DMS53 treated with DMSO at 0.1 percent for 48 hours (cell line): ENCODE measurements around the gene ARMH1.
A peak's percentile ranks its signal among the peaks of the same experiment; 100 is the strongest.

Experiments
- DNase-seq: peaks from one replicate; lab custom pipeline; 2025; ENCODE audit not compliant: unreplicated experiment; lab: John Stamatoyannopoulos, UW

ARMH1 gene

GRCh38 chr1:44644806-44645205, 29.7 kb upstream of the ARMH1 start:
- DNase-seq, result no peak

GRCh38 chr1:44645476-44646244, 28.9 kb upstream of the ARMH1 start:
- DNase-seq, result no peak

- DNase-seq, result no peak
Measured at GRCh38 chr1:44646261-44647110, 28.0 kb upstream of the ARMH1 start.

- DNase-seq, result no peak
Measured at GRCh38 chr1:44647896-44648295, 26.6 kb upstream of the ARMH1 start.

GRCh38 chr1:44648529-44649250, 25.8 kb upstream of the ARMH1 start:
- DNase-seq, result no peak

- DNase-seq, result no peak
Measured at GRCh38 chr1:44649788-44650158, 24.7 kb upstream of the ARMH1 start.

- no peak for DNase-seq
Measured at GRCh38 chr1:44650159-44650831, 24.2 kb upstream of the ARMH1 start.

GRCh38 chr1:44651069-44651468, 23.4 kb upstream of the ARMH1 start:
- DNase-seq, result no peak

GRCh38 chr1:44652445-44653106, 21.9 kb upstream of the ARMH1 start:
- peak; percentile 37 for DNase-seq

- no peak for DNase-seq
Measured at GRCh38 chr1:44653107-44653964, 21.2 kb upstream of the ARMH1 start.

GRCh38 chr1:44654621-44655187, 19.8 kb upstream of the ARMH1 start:
- DNase-seq, result no peak

GRCh38 chr1:44655609-44656008, 18.9 kb upstream of the ARMH1 start:
- no peak for DNase-seq

- DNase-seq, result no peak
Measured at GRCh38 chr1:44659566-44659965, 14.9 kb upstream of the ARMH1 start.

- no peak for DNase-seq
Measured at GRCh38 chr1:44660176-44660575, 14.3 kb upstream of the ARMH1 start.

GRCh38 chr1:44661781-44662682, 12.5 kb upstream of the ARMH1 start:
- DNase-seq, result no peak

GRCh38 chr1:44662683-44663030, 11.9 kb upstream of the ARMH1 start:
- DNase-seq, result no peak

- no peak for DNase-seq
Measured at GRCh38 chr1:44663417-44663816, 11.1 kb upstream of the ARMH1 start.

GRCh38 chr1:44664730-44665370, 9.7 kb upstream of the ARMH1 start:
- DNase-seq, result no peak
